Esophagus muscularis mucosa (tissue), 4 donors: ENCODE measurements around the gene CLIC3. TPM values are rescaled to one million over a fixed set of nuclear protein-coding genes. Genes with fewer than 3 reads are reported as not detected.

Experiments
- DNase-seq: peaks from one replicate; pipeline ENCODE4 v3.0.0-alpha.2; 2017; ENCODE audit errors: extremely low spot score
- H3K27ac ChIP-seq, 4 donors: fragments of 200-600 bp; sonication (generic); replicated peaks in 1 of 4; 1 replicate in 3 of 4; 2 replicates in 1 of 4; pipeline ENCODE4 v1.5.1; 2016 to 2019; ENCODE audit warnings: mild to moderate bottlenecking in 1 of 4
- H3K27me3 ChIP-seq, 4 donors: fragments of 200-600 bp; sonication (generic); one replicate each; pipeline versions ENCODE4 v1.5.1 to v1.6.0; 2016 to 2019
- H3K36me3 ChIP-seq, 4 donors: fragments of 200-600 bp; sonication (generic); one replicate each; pipeline ENCODE4 v1.5.1; 2016 to 2019
- H3K4me1 ChIP-seq, 4 donors: fragments of 200-600 bp; sonication (generic); one replicate each; pipeline ENCODE4 v1.5.1; 2016 to 2019
- H3K4me3 ChIP-seq, 4 donors: fragments of 200-600 bp; sonication (generic); 1 replicate in 2 of 4; 2 replicates in 2 of 4; pipeline ENCODE4 v1.5.1; 2016 to 2019; ENCODE audit warnings: mild to moderate bottlenecking in 4 of 4, moderate library complexity in 1 of 4
- H3K9me3 ChIP-seq, 4 donors: fragments of 200-600 bp; sonication (generic); 1 replicate in 3 of 4; 2 replicates in 1 of 4; pipeline ENCODE4 v1.5.1; 2016 to 2019
- CTCF ChIP-seq, 3 experiments: fragments of 200-600 bp in 2 of 3; fragments of 450-650 bp in 1 of 3; sonication (generic) in 2 of 3; IDR thresholded peaks; one replicate each; pipeline ENCODE4 v1.5.1; 2017 to 2019; ENCODE audit warnings: antibody characterized with exemption in 3 of 3, mild to moderate bottlenecking in 2 of 3, moderate library complexity in 1 of 3
- EP300 ChIP-seq: sonication (generic); formaldehyde crosslinking; IDR thresholded peaks from one replicate; pipeline ENCODE4 v1.6.1; 2017; ENCODE audit warnings: antibody characterized with exemption
- POLR2A ChIP-seq: fragments of 450-650 bp; IDR thresholded peaks from one replicate; pipeline ENCODE4 v1.6.1; 2017; ENCODE audit warnings: antibody characterized with exemption, moderate library complexity, mild to moderate bottlenecking, low read depth
- POLR2AphosphoS5 ChIP-seq, 2 donors: sonication (generic); formaldehyde crosslinking; IDR thresholded peaks; one replicate each; pipeline ENCODE4 v1.6.1; 2017; ENCODE audit warnings: antibody characterized with exemption in 2 of 2
- WGBS: methylation state at CpG from one replicate; pipeline ENCODE4 v1.1.5; 2018; 5-methylcytosine and 5-hydroxymethylcytosine counted together
- intact Hi-C: fragments of 100-400 bp; cut with DNase I; formaldehyde crosslinking; loops from one replicate; pipeline ENCODE4 v1.15.1; 2023
- total RNA-seq, 4 donors: library from RNA; depleted of rRNA; stranded (reverse); fragments of >200 nt; gene quantifications; one replicate each; pipeline versions ENCODE4 v1.1.0 to v1.2.1, GENCODE V29; 2016

The CLIC3 gene
- total RNA-seq, 4 donors from 2014 or later: 1.4 to 2.5 TPM; not detected in 2

GRCh38 chr9:136953771-136954269 is 42.5 kb downstream of the CLIC3 start:
- no peak for TF ChIP-seq CTCF (IDR thresholded peaks at IDR 0.05)
- Histone ChIP-seq H3K36me3 (no peaks in the 10 kb centered on the region), H3K27ac (no peak overlapping the region), H3K9me3 (no peaks in the 10 kb centered on the region), H3K4me1 (peaks cover 17 to 23% (median 19%) of the 10 kb centered on the region in 4 donors), H3K4me3 (no peak overlapping the region), H3K27me3 (peaks cover 0 to 3% (median 0%) of the 10 kb centered on the region in 4 donors)
- no peak for DNase-seq
- WGBS: no CpG with 5 or more reads among the region's 19 CpGs
- intact Hi-C loops: loop anchor here (5.0 kb wide), 1 partner anchor 167 kb away; no protein-coding TSS in a partner anchor

GRCh38 chr9:136952876-136953770 is 43.2 kb downstream of the CLIC3 start:
- Histone ChIP-seq H3K27me3 (no peaks in the 10 kb centered on the region), H3K36me3 (no peaks in the 10 kb centered on the region), H3K27ac (no peak overlapping the region), H3K4me3 (no peak overlapping the region), H3K9me3 (no peaks in the 10 kb centered on the region), H3K4me1 (peaks cover 21 to 28% (median 21%) of the 10 kb centered on the region in 4 donors)
- TF ChIP-seq EP300 (no peak), POLR2AphosphoS5 (IDR thresholded peaks at IDR 0.05) (no peak), CTCF (IDR thresholded peaks at IDR 0.05) (no peak), POLR2A (no peak)
- WGBS: 90% methylated on average over 19 of the region's 44 CpGs
- no peak for DNase-seq
- intact Hi-C loops: loop anchor here (5.0 kb wide), 1 partner anchor 166 kb away; no protein-coding TSS in a partner anchor

- H3K36me3 ChIP-seq: no peaks in the 10 kb centered on the region
- intact Hi-C loops: loop anchor here (5.0 kb wide), 1 partner anchor 165 kb away; no protein-coding TSS in a partner anchor
- no peaks in the 10 kb centered on the region for H3K27me3 ChIP-seq
- no peak overlapping the region for H3K4me3 ChIP-seq
- 82% methylated on average over 4 of the region's 15 CpGs for WGBS
- H3K9me3 ChIP-seq: no peaks in the 10 kb centered on the region
- peaks cover 25 to 33% (median 28%) of the 10 kb centered on the region in 4 donors for H3K4me1 ChIP-seq
- DNase-seq: no peak
- TF ChIP-seq POLR2AphosphoS5 (IDR thresholded peaks at IDR 0.05): no peak
- no peak for TF ChIP-seq CTCF (IDR thresholded peaks at IDR 0.05)
- TF ChIP-seq EP300: no peak
- TF ChIP-seq POLR2A: no peak
- no peak overlapping the region for H3K27ac ChIP-seq
Measured at GRCh38 chr9:136952321-136952850, 44.0 kb downstream of the CLIC3 start.

- 93% methylated on average over 13 of the region's 14 CpGs for WGBS
- H3K27ac ChIP-seq: peak within 1 kb of the TSS in 1 of 4 donors; percentile 90
- intact Hi-C loops: loop anchor here (5.0 kb wide), 1 partner anchor 164 kb away; no protein-coding TSS in a partner anchor
- H3K4me1 ChIP-seq: peaks cover 25 to 33% (median 28%) of the 10 kb centered on the region in 4 donors
- no peak for DNase-seq
- no peaks in the 10 kb centered on the region for H3K36me3 ChIP-seq
- TF ChIP-seq EP300: no peak
- TF ChIP-seq CTCF (IDR thresholded peaks at IDR 0.05): no peak
- no peak for TF ChIP-seq POLR2A
- TF ChIP-seq POLR2AphosphoS5 (IDR thresholded peaks at IDR 0.05): no peak
- H3K4me3 ChIP-seq: no peak within 1 kb of the TSS
- H3K9me3 ChIP-seq: no peaks in the 10 kb centered on the region
- H3K27me3 ChIP-seq: no peaks in the 10 kb centered on the region
Measured at GRCh38 chr9:136951541-136952320, 44.6 kb downstream of the CLIC3 start, which contains the start of gene LCN12. Gene LCN12, plus strand, starts transcription at chr9:136952273. Its CDS starts 55 bp downstream, at chr9:136952328.
